Progenitor cell of endocrine pancreas (in vitro differentiated cells): ENCODE measurements around the gene RXRB. TPM values are rescaled to one million over a fixed set of nuclear protein-coding genes. Genes with fewer than 3 reads are reported as not detected.

Source experiments
- DNase-seq: peaks from one replicate; pipeline ENCODE4 v3.0.0; 2021; ENCODE audit warnings: low spot score; ENCODE audit not compliant: unreplicated experiment
- H3K27ac Mint-ChIP-seq: 2 replicates; pipeline ENCODE4 v1.8.0; 2021; ENCODE audit warnings: mild to moderate bottlenecking, moderate library complexity, mixed read lengths
- H3K27me3 Mint-ChIP-seq: 2 replicates; pipeline ENCODE4 v1.8.0; 2021; ENCODE audit warnings: mixed read lengths
- H3K36me3 Mint-ChIP-seq: 2 replicates; pipeline ENCODE4 v1.8.0; 2022; ENCODE audit warnings: mixed read lengths; ENCODE audit not compliant: insufficient read depth
- H3K4me1 Mint-ChIP-seq: 2 replicates; pipeline ENCODE4 v1.8.0; 2021; ENCODE audit warnings: low read depth, mixed read lengths
- H3K4me3 Mint-ChIP-seq: 2 replicates; pipeline ENCODE4 v1.8.0; 2021; ENCODE audit warnings: low read depth, mild to moderate bottlenecking, moderate library complexity, mixed read lengths
- H3K9me3 Mint-ChIP-seq: 2 replicates; pipeline ENCODE4 v1.8.0; 2021; ENCODE audit warnings: low read depth, mixed read lengths
- total RNA-seq: library from RNA; stranded (reverse); gene quantifications from 2 replicates; pipeline ENCODE4 v1.2.1, GENCODE V29; 2021
- TF ChIP-seq, protein P1 (sequence below): fragments of 200-600 bp; sonication (generic); IDR thresholded peaks from one replicate; pipeline ENCODE4 v1.5.0; 2021; ENCODE audit warnings: antibody characterized with exemption, mild to moderate bottlenecking; ENCODE audit not compliant: unreplicated experiment

The RXRB gene
- total RNA-seq, 1 donor from 2014 or later: 47.1 TPM

- H3K9me3 Mint-ChIP-seq: no peaks in the 10 kb centered on the region
- no peak overlapping the region for H3K27ac Mint-ChIP-seq
- no peak for DNase-seq
- peaks cover 42% of the 10 kb centered on the region for H3K27me3 Mint-ChIP-seq
- H3K4me3 Mint-ChIP-seq: no peak overlapping the region
- peaks cover 4% of the 10 kb centered on the region for H3K36me3 Mint-ChIP-seq
- peaks cover 10% of the 10 kb centered on the region for H3K4me1 Mint-ChIP-seq
- TF ChIP-seq, protein P1, sequence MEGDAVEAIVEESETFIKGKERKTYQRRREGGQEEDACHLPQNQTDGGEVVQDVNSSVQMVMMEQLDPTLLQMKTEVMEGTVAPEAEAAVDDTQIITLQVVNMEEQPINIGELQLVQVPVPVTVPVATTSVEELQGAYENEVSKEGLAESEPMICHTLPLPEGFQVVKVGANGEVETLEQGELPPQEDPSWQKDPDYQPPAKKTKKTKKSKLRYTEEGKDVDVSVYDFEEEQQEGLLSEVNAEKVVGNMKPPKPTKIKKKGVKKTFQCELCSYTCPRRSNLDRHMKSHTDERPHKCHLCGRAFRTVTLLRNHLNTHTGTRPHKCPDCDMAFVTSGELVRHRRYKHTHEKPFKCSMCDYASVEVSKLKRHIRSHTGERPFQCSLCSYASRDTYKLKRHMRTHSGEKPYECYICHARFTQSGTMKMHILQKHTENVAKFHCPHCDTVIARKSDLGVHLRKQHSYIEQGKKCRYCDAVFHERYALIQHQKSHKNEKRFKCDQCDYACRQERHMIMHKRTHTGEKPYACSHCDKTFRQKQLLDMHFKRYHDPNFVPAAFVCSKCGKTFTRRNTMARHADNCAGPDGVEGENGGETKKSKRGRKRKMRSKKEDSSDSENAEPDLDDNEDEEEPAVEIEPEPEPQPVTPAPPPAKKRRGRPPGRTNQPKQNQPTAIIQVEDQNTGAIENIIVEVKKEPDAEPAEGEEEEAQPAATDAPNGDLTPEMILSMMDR: no peak
These were observed 10.6 kb downstream of the RXRB start for GRCh38 chr6:33189625-33190448.

DNA sequence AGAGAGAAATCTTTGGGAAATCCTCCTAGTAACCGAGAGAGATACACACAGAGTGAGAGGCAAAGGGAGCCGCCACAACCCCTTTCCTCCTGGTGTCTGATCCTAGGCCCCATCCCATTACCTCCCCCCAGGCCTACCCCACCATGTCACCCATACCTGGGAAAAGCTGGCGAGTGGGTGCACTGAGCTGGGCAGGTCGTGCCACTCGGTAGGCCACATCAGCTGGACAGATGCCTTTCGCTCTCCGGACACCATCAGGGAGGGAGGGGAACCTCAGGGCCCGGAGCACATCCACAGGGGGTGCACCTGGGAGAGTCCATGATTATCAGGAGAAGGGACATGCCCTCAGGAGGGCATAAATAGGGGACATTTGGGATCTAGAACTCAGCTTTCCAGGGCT is 11.3 kb downstream of the RXRB start:
- TF ChIP-seq, protein P1: no peak
- no peak for DNase-seq
- H3K9me3 Mint-ChIP-seq: no peaks in the 10 kb centered on the region

GRCh38 chr6:33187809-33188208 is 12.7 kb downstream of the RXRB start:
- Mint-ChIP-seq H3K4me3 (no peak overlapping the region), H3K4me1 (peaks cover 9% of the 10 kb centered on the region), H3K36me3 (no peaks in the 10 kb centered on the region), H3K27ac (no peak overlapping the region), H3K27me3 (peaks cover 45% of the 10 kb centered on the region), H3K9me3 (peaks cover 3% of the 10 kb centered on the region)
- TF ChIP-seq, protein P1: no peak
- DNase-seq: no peak

More for the DNA sequence above, 11.3 kb downstream of the RXRB start:
- peaks cover 10% of the 10 kb centered on the region for H3K4me1 Mint-ChIP-seq
- peaks cover 47% of the 10 kb centered on the region for H3K27me3 Mint-ChIP-seq
- H3K27ac Mint-ChIP-seq: no peak overlapping the region
- H3K36me3 Mint-ChIP-seq: no peaks in the 10 kb centered on the region
- H3K4me3 Mint-ChIP-seq: no peak overlapping the region

DNA sequence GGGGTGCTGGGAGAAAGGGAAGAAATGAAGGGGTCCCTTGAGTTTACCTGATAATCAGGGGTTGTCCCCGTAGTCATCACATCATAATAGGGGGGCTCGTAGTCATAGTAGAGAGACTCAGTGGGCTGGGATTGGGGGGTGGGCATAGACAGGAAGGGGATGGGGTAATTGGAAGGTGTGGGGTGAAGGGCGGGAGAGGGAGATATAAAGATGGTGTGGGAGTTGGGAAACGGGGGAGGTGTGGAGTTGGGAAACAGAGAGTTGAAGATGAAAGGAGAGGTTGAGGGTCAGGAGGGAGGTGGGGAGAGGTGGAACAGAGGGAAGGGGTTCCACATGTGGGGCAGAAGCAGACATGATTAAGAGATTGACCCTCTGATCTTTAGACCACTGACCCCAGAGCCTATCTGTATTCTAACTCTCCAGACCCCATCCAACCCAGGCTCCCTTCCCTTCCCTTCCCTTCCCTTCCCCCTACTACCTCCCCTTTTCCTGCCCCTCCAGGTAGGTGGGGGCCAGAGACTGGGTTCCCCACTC is 14.7 kb downstream of the RXRB start:
- Mint-ChIP-seq H3K36me3 (no peaks in the 10 kb centered on the region), H3K9me3 (peaks cover 3% of the 10 kb centered on the region), H3K27ac (no peak overlapping the region), H3K27me3 (peaks cover 28% of the 10 kb centered on the region), H3K4me3 (no peak overlapping the region), H3K4me1 (peaks cover 2% of the 10 kb centered on the region)
- DNase-seq: no peak
- TF ChIP-seq, protein P1: no peak

DNA sequence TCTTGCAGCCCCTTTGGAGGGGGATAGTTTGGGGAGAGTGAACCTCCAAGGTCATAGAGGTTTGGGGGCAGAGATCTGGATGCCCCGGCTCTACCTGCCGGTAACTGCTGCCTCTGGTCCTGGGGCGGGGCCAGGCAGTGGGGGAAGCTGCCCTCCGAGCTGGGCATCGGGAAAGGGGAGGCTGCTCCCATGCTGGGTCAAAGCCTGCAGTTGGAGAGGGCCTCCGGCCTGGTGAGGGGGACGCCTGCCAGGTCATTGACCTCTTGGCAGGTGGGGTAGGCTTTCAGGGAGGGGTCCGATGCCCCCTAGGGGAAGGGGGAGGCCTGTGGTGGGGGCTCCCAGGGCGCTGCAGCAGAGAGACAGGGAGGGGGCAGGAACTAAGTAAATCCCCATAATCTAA is 15.3 kb downstream of the RXRB start:
- TF ChIP-seq, protein P1: no peak
- no peak for DNase-seq
- H3K4me3 Mint-ChIP-seq: no peak overlapping the region
- peaks cover under 1% of the 10 kb centered on the region for H3K4me1 Mint-ChIP-seq
- peaks cover 3% of the 10 kb centered on the region for H3K9me3 Mint-ChIP-seq
- H3K27me3 Mint-ChIP-seq: peaks cover 22% of the 10 kb centered on the region
- H3K27ac Mint-ChIP-seq: no peak overlapping the region
- no peaks in the 10 kb centered on the region for H3K36me3 Mint-ChIP-seq
